HG03520 (cell line): Measurements from ENCODE around the gene LRRC37A2.
"Not testable (repeated sequence)": the region's sequence is repeated elsewhere in the genome, so short reads cannot be mapped to it uniquely, and the experiment has no call there.

ENCODE experiments used
- ATAC-seq: cut with Tn5 transposase; IDR thresholded peaks from one replicate; pipeline ENCODE4 v1.9.1; 2021; ENCODE audit warnings: mild to moderate bottlenecking, moderate library complexity; ENCODE audit not compliant: unreplicated experiment

The LRRC37A2 gene

DNA sequence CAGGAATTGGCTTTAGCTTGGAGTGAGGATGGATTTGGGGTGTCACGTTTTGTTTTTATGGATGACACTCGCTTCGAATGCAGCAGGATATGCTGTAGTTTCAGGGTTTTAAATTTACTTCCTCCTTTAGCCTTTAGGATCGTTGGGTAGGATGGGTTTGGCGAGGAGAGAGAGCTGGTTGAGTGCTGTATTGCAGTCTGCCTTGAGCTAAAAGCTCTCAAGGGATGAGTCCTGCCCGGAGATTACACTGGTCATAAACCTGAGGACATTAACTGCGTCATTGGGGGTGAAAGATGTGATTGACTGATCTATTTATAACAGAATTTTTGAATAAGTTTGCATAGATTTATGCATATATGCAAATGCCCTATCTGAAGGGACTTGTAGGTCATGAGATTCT, 79.1 kb downstream of the LRRC37A2 start:
- not testable (repeated sequence) for ATAC-seq

DNA sequence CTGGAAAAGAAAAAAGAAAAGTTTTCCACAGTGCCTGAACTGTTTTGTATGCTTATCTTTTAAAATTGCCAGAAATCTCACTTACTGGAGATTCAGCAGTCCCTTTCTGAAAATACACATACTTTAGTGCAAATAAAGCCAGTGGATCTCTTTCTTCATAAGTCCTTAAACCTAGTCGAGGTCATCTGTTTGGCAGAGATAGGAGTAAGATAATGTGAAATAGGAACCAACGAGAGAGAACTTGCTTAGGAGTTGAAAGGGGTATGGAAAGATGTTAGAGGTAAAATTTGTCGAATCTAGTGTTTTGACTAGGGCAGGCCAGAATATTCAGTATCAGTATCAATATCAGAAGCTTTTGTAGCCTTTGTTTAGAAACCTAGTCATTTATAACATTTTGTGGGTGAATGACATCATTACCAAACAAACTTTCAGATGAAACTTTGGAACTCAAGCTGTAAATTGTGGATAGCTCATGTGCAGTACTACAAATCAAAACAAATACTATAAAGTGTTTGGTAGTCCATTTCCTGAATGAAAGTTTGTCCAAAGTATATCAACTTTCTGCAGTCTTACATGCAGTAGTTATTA, 86.2 kb downstream of the LRRC37A2 start:
- ATAC-seq, result not testable (repeated sequence)

DNA sequence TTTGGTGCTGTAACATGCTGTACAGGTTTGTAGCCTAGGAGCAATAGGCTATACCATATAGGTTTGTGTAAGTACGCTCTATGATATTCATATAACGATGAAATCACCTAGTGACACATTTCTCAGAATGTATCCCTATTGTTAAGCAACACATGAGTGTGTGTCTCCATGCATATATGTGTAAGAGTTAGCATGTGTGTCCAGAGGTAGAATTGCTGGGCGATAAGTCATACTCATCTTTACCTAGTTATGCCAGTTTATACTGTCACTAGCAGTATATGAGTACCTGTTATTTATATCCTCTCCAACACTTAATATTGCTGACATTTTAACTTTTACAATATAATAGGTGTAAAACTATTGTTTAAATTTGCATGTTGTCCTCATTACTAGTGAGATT, 88.5 kb downstream of the LRRC37A2 start:
- ATAC-seq, result not testable (repeated sequence)

DNA sequence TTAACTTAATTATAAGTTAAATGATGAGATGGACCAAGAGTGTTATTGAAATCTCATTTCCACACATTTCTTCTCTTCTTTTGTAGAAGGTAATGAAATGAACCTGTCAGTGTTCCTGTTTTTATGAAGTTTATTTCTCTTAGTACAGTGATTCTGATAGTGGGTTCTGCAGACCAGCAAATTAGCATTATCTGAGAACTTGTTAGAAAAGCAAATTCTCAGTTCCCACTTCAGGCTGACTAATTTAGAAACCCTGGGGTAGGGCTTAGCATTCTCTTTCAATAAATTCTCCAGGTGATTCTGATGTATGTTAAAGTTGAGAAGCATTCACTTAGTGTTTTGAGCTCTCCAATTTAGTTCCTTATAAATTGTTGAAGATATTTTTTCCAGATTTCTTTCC, 90.9 kb downstream of the LRRC37A2 start:
- ATAC-seq, result peak; percentile 56
